Astrocyte (in vitro differentiated cells and primary cell): Measurements from ENCODE around the gene CEP41. TPM values are rescaled to one million over a fixed set of nuclear protein-coding genes. Genes with fewer than 3 reads are reported as not detected.

Experiments
- DNase-seq: peaks from one replicate; pipeline ENCODE4 v3.0.0-alpha.2; 2010; ENCODE audit warnings: low read depth
- FAIRE-seq: peaks from 2 replicates; lab custom pipeline; 2011; peaks lifted over from hg19 to GRCh38; lab: Jason Lieb, UNC
- H2AFZ ChIP-seq: 2 replicates; pipeline ENCODE4 v1.6.0; 2012; ENCODE audit warnings: low read depth, low read length, inconsistent platforms
- H3K27ac ChIP-seq: 2 replicates; pipeline ENCODE4 v1.5.1; 2011; ENCODE audit warnings: low read depth, low read length, inconsistent platforms
- H3K27me3 ChIP-seq: 2 replicates; pipeline ENCODE4 v1.6.0; 2011; ENCODE audit warnings: low read length, inconsistent platforms; ENCODE audit not compliant: insufficient read depth
- H3K36me3 ChIP-seq: 2 replicates; pipeline ENCODE4 v1.5.1; 2011; ENCODE audit warnings: low read length, inconsistent platforms; ENCODE audit not compliant: insufficient read depth
- H3K4me1 ChIP-seq: 2 replicates; pipeline ENCODE4 v1.5.1; 2011; ENCODE audit warnings: low read length, inconsistent platforms; ENCODE audit not compliant: insufficient read depth
- H3K4me2 ChIP-seq: 2 replicates; pipeline ENCODE4 v1.6.0; 2012; ENCODE audit warnings: low read length, inconsistent platforms
- H3K4me3 ChIP-seq: 2 replicates; pipeline ENCODE4 v1.5.1; 2011; ENCODE audit warnings: low read depth, mild to moderate bottlenecking, low read length, inconsistent platforms; ENCODE audit not compliant: insufficient read depth
- H3K79me2 ChIP-seq: 2 replicates; pipeline ENCODE4 v1.6.0; 2012; ENCODE audit warnings: mild to moderate bottlenecking, low read length, inconsistent platforms; ENCODE audit not compliant: insufficient read depth
- H3K9ac ChIP-seq: 2 replicates; pipeline ENCODE4 v1.6.0; 2012; ENCODE audit warnings: mild to moderate bottlenecking, low read length, inconsistent platforms
- H3K9me3 ChIP-seq: 2 replicates; pipeline ENCODE4 v1.5.1; 2012; ENCODE audit warnings: low read depth, mild to moderate bottlenecking, low read length, inconsistent platforms; ENCODE audit not compliant: insufficient read depth
- H4K20me1 ChIP-seq: 2 replicates; pipeline ENCODE4 v1.6.0; 2012; ENCODE audit warnings: low read length, inconsistent platforms; ENCODE audit not compliant: insufficient read depth
- H3K27ac Mint-ChIP-seq: one replicate; pipeline ENCODE4 v1.8.0; 2021; ENCODE audit warnings: mild to moderate bottlenecking, mixed read lengths; ENCODE audit not compliant: unreplicated experiment
- H3K27me3 Mint-ChIP-seq: one replicate; pipeline ENCODE4 v1.8.0; 2021; ENCODE audit warnings: low read depth, mixed read lengths; ENCODE audit not compliant: unreplicated experiment
- H3K36me3 Mint-ChIP-seq: one replicate; pipeline ENCODE4 v1.8.0; 2021; ENCODE audit warnings: low read depth, mixed read lengths; ENCODE audit not compliant: unreplicated experiment
- H3K4me1 Mint-ChIP-seq: one replicate; pipeline ENCODE4 v1.8.0; 2021; ENCODE audit warnings: low read depth, mixed read lengths; ENCODE audit not compliant: unreplicated experiment
- H3K4me3 Mint-ChIP-seq: one replicate; pipeline ENCODE4 v1.8.0; 2021; ENCODE audit warnings: mild to moderate bottlenecking, moderate library complexity, mixed read lengths; ENCODE audit not compliant: unreplicated experiment
- H3K9me3 Mint-ChIP-seq: one replicate; pipeline ENCODE4 v1.8.0; 2021; ENCODE audit warnings: mild to moderate bottlenecking, mixed read lengths; ENCODE audit not compliant: unreplicated experiment
- EZH2 ChIP-seq: IDR thresholded peaks from 2 replicates; pipeline ENCODE4 v1.6.1; 2012; ENCODE audit warnings: mild to moderate bottlenecking, low read length, inconsistent platforms; ENCODE audit not compliant: insufficient read depth
- total RNA-seq: library from RNA; stranded (reverse); gene quantifications from 2 replicates; pipeline ENCODE4 v1.2.1, GENCODE V29; 2021
- TF ChIP-seq, protein P1 (sequence below): IDR thresholded peaks from 2 replicates; pipeline ENCODE4 v1.5.1; 2011; ENCODE audit warnings: low read depth, mild to moderate bottlenecking, inconsistent platforms, low read length, moderate library complexity; ENCODE audit not compliant: insufficient read depth

CEP41 gene
- total RNA-seq, 1 donor from 2014 or later: 16.4 TPM

GRCh38 chr7:130380861-130381455, 59.9 kb downstream of the CEP41 start:
- Histone ChIP-seq H3K36me3 (no peaks in the 10 kb centered on the region), H3K27me3 (no peaks in the 10 kb centered on the region), H3K79me2 (no peaks in the 10 kb centered on the region), H4K20me1 (no peaks in the 10 kb centered on the region), H3K9ac (no peak overlapping the region), H3K4me2 (no peak overlapping the region), H3K4me3 (no peak overlapping the region), H2AFZ (no peak overlapping the region), H3K9me3 (peaks cover 7% of the 10 kb centered on the region), H3K4me1 (peaks cover 3% of the 10 kb centered on the region), H3K27ac (no peak overlapping the region)
- Mint-ChIP-seq H3K9me3 (peaks cover 15% of the 10 kb centered on the region), H3K27ac (no peak overlapping the region), H3K27me3 (peaks cover 5% of the 10 kb centered on the region), H3K4me1 (no peaks in the 10 kb centered on the region), H3K36me3 (no peaks in the 10 kb centered on the region), H3K4me3 (no peak overlapping the region)
- DNase-seq (no peak), FAIRE-seq (no peak)
- TF ChIP-seq EZH2: no peak
- TF ChIP-seq, protein P1, sequence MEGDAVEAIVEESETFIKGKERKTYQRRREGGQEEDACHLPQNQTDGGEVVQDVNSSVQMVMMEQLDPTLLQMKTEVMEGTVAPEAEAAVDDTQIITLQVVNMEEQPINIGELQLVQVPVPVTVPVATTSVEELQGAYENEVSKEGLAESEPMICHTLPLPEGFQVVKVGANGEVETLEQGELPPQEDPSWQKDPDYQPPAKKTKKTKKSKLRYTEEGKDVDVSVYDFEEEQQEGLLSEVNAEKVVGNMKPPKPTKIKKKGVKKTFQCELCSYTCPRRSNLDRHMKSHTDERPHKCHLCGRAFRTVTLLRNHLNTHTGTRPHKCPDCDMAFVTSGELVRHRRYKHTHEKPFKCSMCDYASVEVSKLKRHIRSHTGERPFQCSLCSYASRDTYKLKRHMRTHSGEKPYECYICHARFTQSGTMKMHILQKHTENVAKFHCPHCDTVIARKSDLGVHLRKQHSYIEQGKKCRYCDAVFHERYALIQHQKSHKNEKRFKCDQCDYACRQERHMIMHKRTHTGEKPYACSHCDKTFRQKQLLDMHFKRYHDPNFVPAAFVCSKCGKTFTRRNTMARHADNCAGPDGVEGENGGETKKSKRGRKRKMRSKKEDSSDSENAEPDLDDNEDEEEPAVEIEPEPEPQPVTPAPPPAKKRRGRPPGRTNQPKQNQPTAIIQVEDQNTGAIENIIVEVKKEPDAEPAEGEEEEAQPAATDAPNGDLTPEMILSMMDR: no peak

DNA sequence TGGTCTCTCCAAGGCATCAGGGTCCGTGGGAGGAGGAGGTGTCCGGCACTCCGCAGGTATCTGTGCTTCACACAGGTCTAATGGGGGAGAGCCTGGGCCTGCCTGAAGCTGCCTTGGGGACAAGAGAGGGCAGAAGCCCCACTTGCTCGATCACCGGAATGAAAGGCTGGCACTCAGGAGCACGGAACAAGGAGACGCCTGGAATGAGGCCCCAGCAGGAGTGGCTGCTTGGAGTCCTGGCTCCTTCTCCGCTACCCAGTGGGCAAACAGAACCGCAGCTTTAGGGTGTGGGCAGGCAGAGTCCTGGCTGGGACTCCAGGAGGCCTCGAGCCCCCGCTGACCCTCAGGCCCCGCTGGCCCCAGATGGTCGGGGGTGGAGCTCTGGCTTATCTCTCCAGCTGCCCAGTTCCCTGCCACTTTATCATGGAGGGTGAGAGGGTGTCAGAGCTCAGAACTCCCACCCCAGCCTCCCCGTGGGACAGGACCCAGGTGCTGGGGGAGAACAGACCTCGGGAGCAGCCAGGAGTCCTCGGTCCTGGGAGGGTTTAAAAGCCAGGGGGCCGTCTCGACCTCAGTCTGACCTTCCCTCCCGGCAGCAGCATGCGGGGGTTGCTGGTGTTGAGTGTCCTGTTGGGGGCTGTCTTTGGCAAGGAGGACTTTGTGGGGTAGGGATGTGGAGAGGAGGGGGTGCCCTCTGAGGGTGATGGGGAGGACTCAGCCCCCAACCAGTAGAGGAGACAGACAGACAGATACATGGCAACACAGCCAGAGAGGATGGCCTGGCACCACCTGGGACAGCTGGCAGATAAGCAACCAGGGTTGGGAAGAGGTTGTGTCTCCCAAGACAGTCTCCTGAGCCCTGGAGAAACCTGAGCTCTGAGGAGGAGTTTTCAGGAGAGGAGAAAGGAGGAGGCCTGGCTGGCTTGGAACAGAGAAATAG, 60.6 kb downstream of the CEP41 start, which contains the start of gene CPA1:
Gene CPA1, plus strand, starts transcription at position 574 of the 940 bp plus-strand sequence. Its CDS starts 27 bp downstream, at position 601.
- Mint-ChIP-seq H3K9me3 (peaks cover 15% of the 10 kb centered on the region), H3K27ac (no peak within 1 kb of the TSS), H3K36me3 (no peaks in the 10 kb centered on the region), H3K4me3 (no peak within 1 kb of the TSS), H3K27me3 (peaks cover 5% of the 10 kb centered on the region), H3K4me1 (no peaks in the 10 kb centered on the region)
- Histone ChIP-seq H3K9ac (no peak within 1 kb of the TSS), H4K20me1 (no peaks in the 10 kb centered on the region), H3K4me1 (peaks cover 3% of the 10 kb centered on the region), H3K9me3 (peaks cover 9% of the 10 kb centered on the region), H2AFZ (peak within 1 kb of the TSS; percentile 52), H3K4me2 (no peak within 1 kb of the TSS), H3K79me2 (no peaks in the 10 kb centered on the region), H3K27me3 (no peaks in the 10 kb centered on the region), H3K36me3 (no peaks in the 10 kb centered on the region), H3K27ac (no peak within 1 kb of the TSS), H3K4me3 (no peak within 1 kb of the TSS)
- FAIRE-seq (no peak), DNase-seq (no peak)
- TF ChIP-seq EZH2: no peak
- TF ChIP-seq, protein P1: no peak
